Vagina (tissue), 2 donors: ENCODE results near the gene TSHR. TPM values are rescaled to one million over a fixed set of nuclear protein-coding genes. Genes with fewer than 3 reads are reported as not detected.

Experiments used
- DNase-seq, 2 donors: peaks; one replicate each; pipeline ENCODE4 v3.0.0-alpha.2; 2017; ENCODE audit errors: extremely low spot score in 2 of 2
- H3K27ac ChIP-seq: fragments of 200-600 bp; sonication (generic); one replicate; pipeline ENCODE4 v1.5.1; 2019
- H3K27me3 ChIP-seq: fragments of 200-600 bp; sonication (generic); one replicate; pipeline ENCODE4 v1.5.1; 2019
- H3K36me3 ChIP-seq, 2 donors: fragments of 200-600 bp; sonication (generic); one replicate each; pipeline ENCODE4 v1.5.1; 2017 to 2019
- H3K4me1 ChIP-seq: fragments of 200-600 bp; sonication (generic); one replicate; pipeline ENCODE4 v1.5.1; 2019
- H3K4me3 ChIP-seq, 2 donors: fragments of 200-600 bp; sonication (generic); 1 replicate in 1 of 2; 2 replicates in 1 of 2; pipeline ENCODE4 v1.5.1; 2016 to 2019
- H3K9me3 ChIP-seq: fragments of 200-600 bp; sonication (generic); one replicate; pipeline ENCODE4 v1.5.1; 2019
- CTCF ChIP-seq, 3 experiments: fragments of 450-650 bp in 2 of 3; fragments of 200-600 bp in 1 of 3; sonication (generic) in 1 of 3; IDR thresholded peaks; one replicate each; pipeline ENCODE4 v1.5.1; 2017 to 2019; ENCODE audit warnings: antibody characterized with exemption in 3 of 3, mild to moderate bottlenecking in 2 of 3, moderate library complexity in 2 of 3
- POLR2A ChIP-seq, 2 donors: fragments of 450-650 bp; IDR thresholded peaks; one replicate each; pipeline ENCODE4 v1.6.1; 2017; ENCODE audit warnings: antibody characterized with exemption in 2 of 2, mild to moderate bottlenecking in 2 of 2, moderate library complexity in 2 of 2
- POLR2AphosphoS5 ChIP-seq, 2 donors: sonication (generic); formaldehyde crosslinking; IDR thresholded peaks; one replicate each; pipeline ENCODE4 v1.9.0; 2017; ENCODE audit warnings: antibody characterized with exemption in 2 of 2, mild to moderate bottlenecking in 2 of 2, low read depth in 1 of 2; ENCODE audit not compliant: insufficient read depth in 1 of 2
- intact Hi-C: fragments of 100-400 bp; cut with DNase I; formaldehyde crosslinking; loops from one replicate; pipeline ENCODE4 v1.15.1; 2023
- total RNA-seq: library from RNA; depleted of rRNA; stranded (reverse); fragments of >200 nt; gene quantifications from one replicate; pipeline ENCODE4 v1.2.3, GENCODE V29; 2016

The TSHR gene
- total RNA-seq, 1 donor from 2014 or later = not detected

- no peak overlapping the region for H3K27ac ChIP-seq
- H3K9me3 ChIP-seq = no peaks in the 10 kb centered on the region
- no peaks in the 10 kb centered on the region for H3K4me1 ChIP-seq
- no peak overlapping the region for H3K4me3 ChIP-seq
- H3K36me3 ChIP-seq = no peaks in the 10 kb centered on the region
- H3K27me3 ChIP-seq = no peaks in the 10 kb centered on the region
- intact Hi-C loops = no loop called here
- DNase-seq = no peak
- TF ChIP-seq POLR2AphosphoS5 (IDR thresholded peaks at IDR 0.05; ENCODE audit: insufficient read depth in 1 of 2, low read depth in 1 of 2) (no peak), POLR2A (IDR thresholded peaks at IDR 0.05) (no peak), CTCF (IDR thresholded peaks at IDR 0.05) (no peak)
These were observed 165.1 kb downstream of the TSHR start for GRCh38 chr14:81120501-81120900.

GRCh38 chr14:81122326-81122725 lies 166.9 kb downstream of the TSHR start:
- Histone ChIP-seq H3K4me3 (no peak overlapping the region), H3K4me1 (no peaks in the 10 kb centered on the region), H3K36me3 (no peaks in the 10 kb centered on the region), H3K27ac (no peak overlapping the region), H3K27me3 (no peaks in the 10 kb centered on the region), H3K9me3 (no peaks in the 10 kb centered on the region)
- intact Hi-C loops = no loop called here
- TF ChIP-seq POLR2A (IDR thresholded peaks at IDR 0.05) (no peak), CTCF (IDR thresholded peaks at IDR 0.05) (no peak), POLR2AphosphoS5 (IDR thresholded peaks at IDR 0.05; ENCODE audit: insufficient read depth in 1 of 2, low read depth in 1 of 2) (no peak)
- no peak for DNase-seq

GRCh38 chr14:81123811-81124210 lies 168.4 kb downstream of the TSHR start:
- no peak for DNase-seq
- Histone ChIP-seq H3K27ac (no peak overlapping the region), H3K4me1 (no peaks in the 10 kb centered on the region), H3K4me3 (no peak overlapping the region), H3K9me3 (no peaks in the 10 kb centered on the region), H3K27me3 (no peaks in the 10 kb centered on the region), H3K36me3 (no peaks in the 10 kb centered on the region)
- intact Hi-C loops = no loop called here
- TF ChIP-seq CTCF (IDR thresholded peaks at IDR 0.05) (no peak), POLR2AphosphoS5 (IDR thresholded peaks at IDR 0.05; ENCODE audit: insufficient read depth in 1 of 2, low read depth in 1 of 2) (no peak), POLR2A (IDR thresholded peaks at IDR 0.05) (no peak)

GRCh38 chr14:81125536-81125935 lies 170.1 kb downstream of the TSHR start:
- Histone ChIP-seq H3K4me3 (no peak overlapping the region), H3K9me3 (no peaks in the 10 kb centered on the region), H3K36me3 (no peaks in the 10 kb centered on the region), H3K27ac (no peak overlapping the region), H3K27me3 (no peaks in the 10 kb centered on the region), H3K4me1 (no peaks in the 10 kb centered on the region)
- no peak for DNase-seq
- TF ChIP-seq POLR2A (IDR thresholded peaks at IDR 0.05) (no peak), POLR2AphosphoS5 (IDR thresholded peaks at IDR 0.05; ENCODE audit: insufficient read depth in 1 of 2, low read depth in 1 of 2) (no peak), CTCF (IDR thresholded peaks at IDR 0.05) (no peak)
- intact Hi-C loops = no loop called here

- no peak overlapping the region for H3K27ac ChIP-seq
- H3K9me3 ChIP-seq = no peaks in the 10 kb centered on the region
- no peak overlapping the region for H3K4me3 ChIP-seq
- H3K36me3 ChIP-seq = no peaks in the 10 kb centered on the region
- intact Hi-C loops = no loop called here
- no peak for TF ChIP-seq POLR2AphosphoS5 (IDR thresholded peaks at IDR 0.05; ENCODE audit: insufficient read depth in 1 of 2, low read depth in 1 of 2)
- no peak for TF ChIP-seq CTCF (IDR thresholded peaks at IDR 0.05)
- TF ChIP-seq POLR2A (IDR thresholded peaks at IDR 0.05) = no peak
- DNase-seq = no peak
- H3K27me3 ChIP-seq = no peaks in the 10 kb centered on the region
- no peaks in the 10 kb centered on the region for H3K4me1 ChIP-seq
These were observed 172.4 kb downstream of the TSHR start for GRCh38 chr14:81127785-81128184.
